GM12874 (cell line): ENCODE data around the gene OTX2.

Experiments
- TF ChIP-seq, protein P1 (sequence below): IDR thresholded peaks from 2 replicates; pipeline ENCODE4 v1.5.1; 2011; ENCODE audit warnings: low read depth, mild to moderate bottlenecking, control low read depth, low read length, moderate library complexity; ENCODE audit not compliant: insufficient read depth

Gene OTX2

DNA sequence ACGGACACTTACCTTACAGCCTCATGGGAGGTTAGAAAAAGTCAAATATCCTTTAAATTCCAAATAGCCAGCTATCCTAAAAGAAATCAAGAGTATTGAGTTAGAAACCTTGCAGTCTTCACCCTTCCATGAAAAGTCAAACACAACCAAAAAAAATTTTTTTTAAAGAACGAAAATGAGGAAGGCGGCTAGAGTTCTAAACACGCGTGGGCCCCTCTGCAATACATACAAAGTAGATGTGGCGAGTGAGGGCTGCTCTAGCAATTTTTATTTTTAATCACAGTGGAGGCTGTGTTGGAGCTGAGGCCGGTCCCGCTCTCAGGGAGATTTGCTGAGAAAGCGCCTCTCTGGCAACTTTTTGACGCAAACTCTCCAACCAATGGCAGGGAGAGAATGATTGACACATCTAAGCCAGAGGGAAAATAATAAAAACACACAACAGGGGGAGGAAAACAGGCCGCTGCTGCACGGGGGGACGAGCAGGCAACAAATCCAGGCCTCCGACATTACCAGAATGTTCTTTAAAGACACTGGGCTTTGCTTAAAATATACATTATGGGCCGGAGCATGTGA lies at the start of gene OTX2:
Gene OTX2, minus strand, starts transcription at position 333 of the 573 bp plus-strand sequence. CDS start 5,023 bp downstream, outside the sequence.
- TF ChIP-seq, protein P1, sequence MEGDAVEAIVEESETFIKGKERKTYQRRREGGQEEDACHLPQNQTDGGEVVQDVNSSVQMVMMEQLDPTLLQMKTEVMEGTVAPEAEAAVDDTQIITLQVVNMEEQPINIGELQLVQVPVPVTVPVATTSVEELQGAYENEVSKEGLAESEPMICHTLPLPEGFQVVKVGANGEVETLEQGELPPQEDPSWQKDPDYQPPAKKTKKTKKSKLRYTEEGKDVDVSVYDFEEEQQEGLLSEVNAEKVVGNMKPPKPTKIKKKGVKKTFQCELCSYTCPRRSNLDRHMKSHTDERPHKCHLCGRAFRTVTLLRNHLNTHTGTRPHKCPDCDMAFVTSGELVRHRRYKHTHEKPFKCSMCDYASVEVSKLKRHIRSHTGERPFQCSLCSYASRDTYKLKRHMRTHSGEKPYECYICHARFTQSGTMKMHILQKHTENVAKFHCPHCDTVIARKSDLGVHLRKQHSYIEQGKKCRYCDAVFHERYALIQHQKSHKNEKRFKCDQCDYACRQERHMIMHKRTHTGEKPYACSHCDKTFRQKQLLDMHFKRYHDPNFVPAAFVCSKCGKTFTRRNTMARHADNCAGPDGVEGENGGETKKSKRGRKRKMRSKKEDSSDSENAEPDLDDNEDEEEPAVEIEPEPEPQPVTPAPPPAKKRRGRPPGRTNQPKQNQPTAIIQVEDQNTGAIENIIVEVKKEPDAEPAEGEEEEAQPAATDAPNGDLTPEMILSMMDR, result no peak

DNA sequence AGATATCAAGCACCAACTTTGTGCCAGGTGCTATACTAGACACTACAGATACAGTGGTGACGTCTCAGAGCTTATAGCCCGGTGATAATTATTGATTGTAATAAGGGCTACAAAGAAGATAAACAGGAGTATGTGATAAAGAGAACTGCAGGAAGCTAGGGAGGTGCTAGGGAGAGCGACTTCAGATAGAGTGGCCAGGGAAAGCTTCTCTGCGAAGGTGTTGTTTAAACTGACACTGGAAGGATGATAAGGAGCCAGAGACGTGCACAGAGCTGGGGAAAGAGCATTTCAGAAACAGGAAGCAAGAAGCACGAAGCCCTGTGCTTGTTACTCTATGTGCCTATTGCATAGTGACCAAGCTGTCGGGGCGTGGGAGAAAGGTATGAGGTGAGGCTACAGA lies 48.1 kb upstream of the OTX2 start:
- TF ChIP-seq, protein P1, result no peak

DNA sequence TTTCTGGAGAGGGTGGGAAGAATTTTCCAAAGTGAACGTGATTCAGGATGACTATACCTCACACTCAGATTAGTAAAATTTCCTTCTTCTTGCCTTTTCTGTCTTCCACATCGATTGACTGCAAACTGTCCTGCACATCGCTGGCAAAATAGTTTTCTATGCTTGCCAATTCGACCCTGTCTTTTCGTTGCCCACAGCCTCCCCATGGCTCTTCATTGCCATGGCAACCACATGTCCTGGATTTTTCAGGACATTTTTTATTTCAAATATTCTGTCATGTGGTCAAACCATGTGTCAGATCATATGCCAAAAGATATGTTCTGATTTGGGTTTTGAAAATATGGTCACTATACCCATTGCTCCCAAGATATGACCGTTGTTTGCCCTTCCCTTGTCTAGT lies 46.9 kb upstream of the OTX2 start:
- TF ChIP-seq, protein P1, result no peak

DNA sequence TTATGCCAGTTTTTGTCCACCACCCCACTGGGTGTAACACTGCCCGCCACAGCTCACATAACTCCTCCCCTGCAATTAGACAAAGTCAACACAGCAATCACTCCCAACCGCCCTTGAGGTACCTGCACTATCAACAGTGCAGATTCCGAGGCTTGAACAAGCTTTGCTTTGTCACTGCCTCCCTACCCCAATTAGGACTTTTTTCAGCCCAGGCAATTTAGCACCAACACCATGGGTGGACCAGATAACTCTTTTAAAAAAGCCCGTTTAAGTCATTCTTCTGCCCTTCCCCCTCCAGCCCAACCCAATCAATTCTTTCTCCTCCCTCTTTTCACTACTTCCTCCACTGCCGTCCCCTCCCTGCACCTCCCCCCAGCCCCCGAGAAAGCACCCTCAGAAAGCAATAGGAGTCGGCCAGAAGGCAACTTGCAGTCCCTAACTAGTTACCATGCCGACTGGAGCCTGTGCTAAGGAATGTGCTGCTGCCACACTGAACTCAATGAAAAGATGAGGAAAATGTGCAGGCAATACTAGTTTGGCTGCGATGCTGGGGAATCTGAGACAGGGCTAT lies 45.7 kb upstream of the OTX2 start:
- TF ChIP-seq, protein P1, result no peak

DNA sequence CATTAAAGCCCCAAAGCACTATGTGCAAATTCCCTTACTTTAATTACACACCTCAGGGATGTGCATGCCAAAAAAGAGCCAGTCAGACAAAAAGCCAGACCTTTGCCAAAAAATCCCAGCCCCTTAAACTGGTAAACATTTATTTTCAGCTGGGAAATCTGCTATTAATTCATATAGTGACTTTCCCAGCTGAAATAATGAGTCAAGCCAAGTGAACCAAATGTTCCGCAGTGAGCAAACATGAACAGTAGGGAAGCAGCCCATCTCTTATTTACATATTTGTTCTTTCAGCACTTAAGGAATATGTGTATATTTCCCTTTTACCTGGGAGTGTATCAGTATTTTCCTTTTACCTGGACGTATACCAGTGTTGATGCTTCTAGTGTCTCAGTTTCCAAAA lies 44.0 kb upstream of the OTX2 start:
- TF ChIP-seq, protein P1, result no peak

DNA sequence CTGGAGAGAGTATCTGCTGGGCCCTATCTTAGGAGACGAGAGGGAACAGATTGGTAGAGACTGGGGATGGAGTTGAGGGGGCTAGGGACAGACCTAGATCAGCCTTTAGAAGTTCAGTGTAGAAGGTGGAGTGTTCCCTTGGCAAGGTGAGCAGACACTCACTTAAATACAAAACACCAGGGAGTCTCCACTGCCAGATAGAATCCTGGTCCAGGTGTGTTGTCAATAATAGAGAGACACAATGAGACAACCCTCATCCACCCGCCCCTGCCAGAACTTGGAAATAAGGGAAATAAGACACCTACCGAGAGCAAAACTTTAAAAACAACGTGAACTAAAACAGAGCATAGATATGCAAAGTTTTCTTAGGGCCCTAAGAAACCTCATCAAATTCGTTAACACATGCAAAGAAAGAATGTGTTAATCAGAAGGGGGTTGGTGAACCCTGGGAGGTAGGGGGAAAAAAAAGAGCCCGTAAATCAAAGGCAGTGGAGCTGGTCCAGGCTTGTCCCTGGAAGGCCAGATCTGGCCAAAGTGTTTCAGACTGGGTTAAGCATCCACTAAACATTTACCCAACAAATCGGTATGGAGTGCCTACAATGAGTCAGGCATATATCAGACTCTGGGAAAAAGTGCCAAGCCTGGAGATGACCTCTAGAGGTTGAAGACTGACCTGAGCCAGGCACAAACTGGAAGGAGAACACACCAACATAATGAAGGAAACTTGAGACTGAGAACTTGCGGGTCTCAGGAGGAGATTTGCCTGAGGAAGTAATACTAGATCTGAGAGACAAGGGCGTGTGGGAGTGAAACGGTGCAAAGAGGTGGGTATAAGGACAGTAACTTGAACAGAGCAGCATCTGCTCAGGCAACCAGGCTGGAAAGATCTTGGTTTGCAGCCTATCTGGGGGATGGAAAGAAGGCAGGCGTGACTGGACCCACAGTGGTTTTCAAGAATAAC lies 37.0 kb upstream of the OTX2 start:
- TF ChIP-seq, protein P1, result no peak

DNA sequence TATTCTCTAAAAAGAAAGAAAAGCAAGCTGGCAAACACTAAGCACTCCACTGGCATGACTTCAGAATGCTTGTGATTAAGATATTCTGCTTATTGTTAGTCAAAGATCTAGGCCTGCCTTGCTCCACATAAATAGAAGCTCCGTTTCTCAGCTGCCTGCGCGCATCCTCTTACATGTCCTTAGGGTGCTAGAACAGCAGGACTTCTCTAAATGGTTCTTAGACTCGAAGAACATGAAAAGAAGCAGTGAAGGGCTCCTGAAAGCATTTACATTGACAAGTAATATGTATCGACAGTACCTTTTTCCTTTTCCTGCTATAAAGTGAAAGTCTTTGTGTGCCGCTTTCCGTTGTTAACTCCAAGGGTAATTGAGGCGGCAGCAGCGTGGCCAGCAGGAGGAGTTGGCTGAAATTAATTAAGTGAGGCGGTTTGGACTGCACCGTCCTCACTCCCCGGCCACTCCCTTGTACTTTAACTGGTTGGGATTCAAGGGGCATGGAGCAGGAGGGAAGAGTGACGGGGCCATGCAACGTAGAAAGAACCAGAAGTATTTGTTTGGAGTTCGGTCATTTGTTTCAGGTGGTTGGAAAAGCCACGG lies 34.2 kb upstream of the OTX2 start:
- TF ChIP-seq, protein P1, result no peak
